ENCODE results near the gene ATXN1. TPM values are rescaled to one million over a fixed set of nuclear protein-coding genes. Genes with fewer than 3 reads are reported as not detected.

The ATXN1 gene
- total RNA-seq, 1 experiment from 2014 or later = 8.1 TPM

GRCh38 chr6:16251706-16252105 is 509.6 kb downstream of the ATXN1 start:
- Mint-ChIP-seq H3K4me1 (peaks cover 6% of the 10 kb centered on the region), H3K27ac (no peak overlapping the region), H3K27me3 (ENCODE audit: low read depth) (no peaks in the 10 kb centered on the region), H3K36me3 (no peaks in the 10 kb centered on the region), H3K4me3 (no peak overlapping the region), H3K9me3 (no peaks in the 10 kb centered on the region)
- ATAC-seq (no peak), DNase-seq (ENCODE audit: low spot score) (no peak)
- CTCF ChIA-PET = no interaction called here
- POLR2A ChIA-PET = no interaction called here
- TF ChIP-seq ZNF281 (CRISPR knock-in tag; IDR thresholded peaks at IDR 0.05) = no peak

GRCh38 chr6:16249971-16250370 is 511.3 kb downstream of the ATXN1 start:
- H3K27me3 Mint-ChIP-seq (ENCODE audit: low read depth) = peaks cover 6% of the 10 kb centered on the region; the same call in 1 of the 2 replicates
- DNase-seq (ENCODE audit: low spot score) (no peak), ATAC-seq (peak; percentile 65)
- H3K4me3 Mint-ChIP-seq = no peak overlapping the region
- no peaks in the 10 kb centered on the region for H3K36me3 Mint-ChIP-seq
- H3K4me1 Mint-ChIP-seq = peaks cover 12% of the 10 kb centered on the region
- ChIA-PET CTCF (interaction anchor here (2.0 kb wide), 1 partner anchor 36 kb away, joined by 6 read pairs; no protein-coding TSS in a partner anchor), POLR2A (no interaction called here)
- no peaks in the 10 kb centered on the region for H3K9me3 Mint-ChIP-seq
- peak overlapping the region; percentile 29; the same call in 1 of the 2 replicates for H3K27ac Mint-ChIP-seq
- no peak for TF ChIP-seq NR2C2 (CRISPR knock-in tag; IDR thresholded peaks at IDR 0.05)
- no peak for TF ChIP-seq FOXP1 (CRISPR knock-in tag; IDR thresholded peaks at IDR 0.05; ENCODE audit: borderline replicate concordance)
- no peak for TF ChIP-seq ATF3 (CRISPR knock-in tag; conservative IDR thresholded peaks at IDR 0.05)
- no peak for TF ChIP-seq ZNF671 (CRISPR knock-in tag; IDR thresholded peaks at IDR 0.05)
- no peak for TF ChIP-seq NR1H2 (CRISPR knock-in tag; IDR thresholded peaks at IDR 0.05)
- TF ChIP-seq CDX4 (CRISPR knock-in tag; IDR thresholded peaks at IDR 0.05; ENCODE audit: borderline replicate concordance) = no peak
- TF ChIP-seq SMAD4 (CRISPR knock-in tag; IDR thresholded peaks at IDR 0.05) = no peak
- TF ChIP-seq ZBTB43 (CRISPR knock-in tag; IDR thresholded peaks at IDR 0.05) = no peak
- no peak for TF ChIP-seq ERG (CRISPR knock-in tag; IDR thresholded peaks at IDR 0.05)
- TF ChIP-seq E2F4 (CRISPR knock-in tag; IDR thresholded peaks at IDR 0.05; ENCODE audit: borderline replicate concordance, low read depth) = no peak
- no peak for TF ChIP-seq ATF2 (CRISPR knock-in tag; IDR thresholded peaks at IDR 0.05; ENCODE audit: borderline replicate concordance, low read depth)
- no peak for TF ChIP-seq TCF7 (CRISPR knock-in tag; IDR thresholded peaks at IDR 0.05; ENCODE audit: low read depth)

All from WTC11 (cell line).